ENCODE results near the gene KCNT2. TPM values are rescaled to one million over a fixed set of nuclear protein-coding genes. Genes with fewer than 3 reads are reported as not detected.
A peak's percentile ranks its signal among the peaks of the same experiment; 100 is the strongest.

The KCNT2 gene
- total RNA-seq: not detected
- polyA plus RNA-seq: not detected

DNA sequence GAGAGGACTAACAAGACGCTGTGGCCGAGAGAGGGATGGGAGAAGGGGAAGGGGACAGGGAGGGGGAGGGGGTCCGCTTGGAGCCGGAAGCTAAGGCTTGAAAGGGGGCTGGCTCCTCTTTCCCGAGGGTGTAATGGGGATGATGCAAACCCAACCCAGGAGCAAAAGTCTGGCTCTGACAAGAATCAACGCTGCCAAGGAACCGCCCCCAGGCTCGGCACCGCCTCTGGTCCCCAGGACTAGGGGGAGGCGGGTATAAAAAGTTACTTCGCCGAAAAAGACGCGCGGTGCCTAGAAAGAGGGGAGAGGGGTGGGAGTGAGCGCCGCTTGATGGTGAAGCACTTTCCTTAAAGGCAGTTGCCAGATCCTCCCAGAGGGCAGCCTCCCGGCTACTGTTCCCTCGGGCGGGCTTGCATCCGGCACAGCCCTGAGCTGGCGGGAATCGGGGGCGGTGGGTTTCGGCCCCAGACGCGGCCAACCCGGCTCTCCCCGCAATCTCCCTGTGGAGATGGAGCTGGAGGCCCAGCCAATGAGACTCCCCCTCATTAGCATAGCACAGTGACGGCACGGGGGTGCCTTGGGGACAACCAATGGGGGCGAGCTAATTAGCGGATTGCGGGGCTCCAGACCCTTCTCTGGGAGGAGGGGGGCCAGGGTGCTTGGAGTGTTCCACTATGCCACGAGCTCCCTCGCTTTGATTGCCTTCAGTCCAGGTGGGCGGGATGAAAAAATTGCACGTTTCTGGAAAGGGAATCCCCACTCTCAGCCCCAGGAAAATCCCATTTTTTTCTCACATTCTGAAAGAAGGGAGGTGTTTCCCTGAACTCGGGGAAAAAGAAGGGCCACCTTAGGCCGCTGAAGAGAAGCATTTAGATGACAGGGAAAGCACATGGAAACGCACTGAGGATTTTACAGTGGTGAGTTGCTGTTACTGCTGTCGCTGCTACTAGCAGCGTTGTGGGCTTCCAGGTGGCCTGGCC lies at the start of gene KCNT2:
KCNT2 (minus strand) TSS at position 51 of the 980 bp plus-strand sequence. CDS start 131 bp downstream, outside the sequence.
- Mint-ChIP-seq H3K4me3 (peak within 1 kb of the TSS; percentile 68 to 86 (median 79)), H3K27me3 (peaks cover 18 to 23% of the 10 kb centered on the region in 2 donors)
- H3K27ac ChIP-seq (ENCODE audit: low read depth, low read length): no peak within 1 kb of the TSS

DNA sequence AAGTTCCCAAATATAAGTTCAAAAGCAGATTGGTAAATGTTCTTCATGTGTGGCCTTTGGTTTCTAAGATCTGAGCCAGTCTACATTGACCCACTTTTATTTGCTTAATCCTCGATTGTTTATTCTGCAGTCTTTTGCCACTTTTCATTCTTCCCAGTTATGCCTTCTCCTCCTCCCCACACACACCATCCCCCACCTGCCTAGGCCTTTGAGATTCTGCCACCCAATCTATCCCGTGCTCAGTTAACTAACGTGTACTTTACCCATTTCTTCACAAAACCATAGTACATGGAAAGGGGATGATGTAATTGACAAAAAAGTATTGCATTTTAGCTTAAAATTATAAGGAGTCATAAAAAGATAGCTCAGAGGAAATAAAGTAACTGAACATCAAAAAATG lies 47.3 kb upstream of the KCNT2 start:
- peaks cover 22% of the 10 kb centered on the region for H3K4me1 ChIP-seq (ENCODE audit: insufficient read depth, low read length)
- Mint-ChIP-seq H3K9me3 (no peaks in the 10 kb centered on the region), H3K27me3 (no peaks in the 10 kb centered on the region), H3K4me3 (peak overlapping the region in 4 of 8 donors; percentile 1 to 31 (median 12)), H3K27ac (peak overlapping the region in 2 of 7 donors; percentile 54 to 66), H3K36me3 (peaks cover 0 to 1% of the 10 kb centered on the region in 2 donors), H3K4me1 (peaks cover 28 to 45% (median 39%) of the 10 kb centered on the region in 4 donors)
- H3K27me3 ChIP-seq (ENCODE audit: insufficient read depth, low read length): no peaks in the 10 kb centered on the region
- no peaks in the 10 kb centered on the region for H3K36me3 ChIP-seq (ENCODE audit: insufficient read depth, low read length)
- H3K4me3 ChIP-seq (ENCODE audit: low read length in 2 of 2): no peak overlapping the region
- ChIA-PET POLR2A (ENCODE audit: partially characterized antibody) (no interaction called here), CTCF (ENCODE audit: partially characterized antibody) (no interaction called here)
- no peak for DNase-seq
- H3K9me3 ChIP-seq (ENCODE audit: control insufficient read depth in 1 of 2, low read length in 2 of 2): no peaks in the 10 kb centered on the region
- intact Hi-C loops (cut with micrococcal nuclease): no loop called here
- H3K27ac ChIP-seq (ENCODE audit: low read depth, low read length): no peak overlapping the region

More for the DNA sequence above, at the start of gene KCNT2:
- H3K4me3 ChIP-seq (ENCODE audit: low read length in 2 of 2): no peak within 1 kb of the TSS
- ChIA-PET POLR2A (ENCODE audit: partially characterized antibody) (no interaction called here), CTCF (ENCODE audit: partially characterized antibody) (no interaction called here)
- intact Hi-C loops (cut with micrococcal nuclease): no loop called here
- Mint-ChIP-seq H3K9me3 (peaks cover 0 to 6% (median 0%) of the 10 kb centered on the region in 8 donors), H3K36me3 (no peaks in the 10 kb centered on the region), H3K4me1 (peaks cover 5 to 8% (median 7%) of the 10 kb centered on the region in 4 donors), H3K27ac (peak within 1 kb of the TSS in 3 of 7 donors; percentile 15 to 70 (median 38))
- no peaks in the 10 kb centered on the region for H3K36me3 ChIP-seq (ENCODE audit: insufficient read depth, low read length)
- peak in 2 of 5 donors; percentile 5 to 39 for DNase-seq
- H3K27me3 ChIP-seq (ENCODE audit: insufficient read depth, low read length): no peaks in the 10 kb centered on the region
- H3K4me1 ChIP-seq (ENCODE audit: insufficient read depth, low read length): no peaks in the 10 kb centered on the region
- H3K9me3 ChIP-seq (ENCODE audit: control insufficient read depth in 1 of 2, low read length in 2 of 2): no peaks in the 10 kb centered on the region

DNA sequence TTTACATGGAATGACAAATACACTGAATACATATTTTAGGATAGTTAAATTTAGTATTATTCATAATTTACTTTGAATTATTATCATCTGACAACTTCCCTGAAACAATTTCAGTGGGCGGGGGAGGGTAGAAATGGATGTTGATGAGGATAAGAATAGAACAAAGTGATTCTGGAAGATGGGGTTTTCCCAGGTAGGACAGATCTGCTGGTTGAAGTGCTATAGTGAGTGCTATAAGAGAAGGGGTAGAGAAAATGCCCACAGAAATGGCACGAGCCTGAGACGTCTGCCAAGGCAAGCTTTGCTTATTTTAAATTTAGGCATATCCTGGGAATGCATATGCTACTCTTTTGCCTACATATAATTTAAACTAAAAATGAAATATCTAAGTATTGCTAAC lies 46.8 kb upstream of the KCNT2 start:
- H3K27me3 ChIP-seq (ENCODE audit: insufficient read depth, low read length): no peaks in the 10 kb centered on the region
- ChIA-PET CTCF (ENCODE audit: partially characterized antibody) (no interaction called here), POLR2A (ENCODE audit: partially characterized antibody) (no interaction called here)
- no peaks in the 10 kb centered on the region for H3K36me3 ChIP-seq (ENCODE audit: insufficient read depth, low read length)
- H3K4me1 ChIP-seq (ENCODE audit: insufficient read depth, low read length): peaks cover 19% of the 10 kb centered on the region
- H3K27ac ChIP-seq (ENCODE audit: low read depth, low read length): no peak overlapping the region
- no peaks in the 10 kb centered on the region for H3K9me3 ChIP-seq (ENCODE audit: control insufficient read depth in 1 of 2, low read length in 2 of 2)
- DNase-seq: no peak
- intact Hi-C loops (cut with micrococcal nuclease): no loop called here
- no peak overlapping the region for H3K4me3 Mint-ChIP-seq
- peaks cover 26 to 48% (median 37%) of the 10 kb centered on the region in 4 donors for H3K4me1 Mint-ChIP-seq
- peaks cover 0 to 1% of the 10 kb centered on the region in 2 donors for H3K36me3 Mint-ChIP-seq
- H3K4me3 ChIP-seq (ENCODE audit: low read length in 2 of 2): no peak overlapping the region
- no peaks in the 10 kb centered on the region for H3K27me3 Mint-ChIP-seq
- H3K9me3 Mint-ChIP-seq: no peaks in the 10 kb centered on the region
- H3K27ac Mint-ChIP-seq: no peak overlapping the region

DNA sequence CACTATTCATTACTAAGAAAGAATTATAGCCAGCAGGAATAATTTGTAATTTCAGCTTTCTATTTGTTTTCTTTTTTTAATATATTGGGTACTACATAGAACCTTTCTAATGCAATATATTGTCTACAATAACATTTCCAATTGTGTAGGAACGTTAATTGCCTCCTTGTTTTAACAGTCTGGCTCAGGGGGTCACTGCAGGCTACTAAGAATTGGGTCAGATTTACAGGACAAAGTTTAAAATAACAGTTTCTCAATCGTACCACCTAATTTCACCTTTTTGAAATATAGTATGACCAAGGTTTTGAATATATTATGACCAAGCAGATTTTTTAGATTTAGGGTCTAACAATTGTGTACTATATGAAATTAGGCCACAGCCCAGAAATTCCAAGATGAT lies 46.0 kb upstream of the KCNT2 start:
- Mint-ChIP-seq H3K4me3 (peak overlapping the region in 5 of 8 donors; percentile 9 to 60 (median 54)), H3K36me3 (peaks cover 0 to 1% of the 10 kb centered on the region in 2 donors), H3K9me3 (no peaks in the 10 kb centered on the region), H3K4me1 (peaks cover 21 to 42% (median 33%) of the 10 kb centered on the region in 4 donors), H3K27me3 (no peaks in the 10 kb centered on the region), H3K27ac (peak overlapping the region in 5 of 7 donors; percentile 5 to 76 (median 18))
- no peak overlapping the region for H3K27ac ChIP-seq (ENCODE audit: low read depth, low read length)
- H3K27me3 ChIP-seq (ENCODE audit: insufficient read depth, low read length): no peaks in the 10 kb centered on the region
- intact Hi-C loops (cut with micrococcal nuclease): no loop called here
- DNase-seq: no peak
- H3K36me3 ChIP-seq (ENCODE audit: insufficient read depth, low read length): no peaks in the 10 kb centered on the region
- H3K4me1 ChIP-seq (ENCODE audit: insufficient read depth, low read length): peaks cover 14% of the 10 kb centered on the region
- no peaks in the 10 kb centered on the region for H3K9me3 ChIP-seq (ENCODE audit: control insufficient read depth in 1 of 2, low read length in 2 of 2)
- ChIA-PET POLR2A (ENCODE audit: partially characterized antibody) (no interaction called here), CTCF (ENCODE audit: partially characterized antibody) (no interaction called here)
- H3K4me3 ChIP-seq (ENCODE audit: low read length in 2 of 2): no peak overlapping the region

DNA sequence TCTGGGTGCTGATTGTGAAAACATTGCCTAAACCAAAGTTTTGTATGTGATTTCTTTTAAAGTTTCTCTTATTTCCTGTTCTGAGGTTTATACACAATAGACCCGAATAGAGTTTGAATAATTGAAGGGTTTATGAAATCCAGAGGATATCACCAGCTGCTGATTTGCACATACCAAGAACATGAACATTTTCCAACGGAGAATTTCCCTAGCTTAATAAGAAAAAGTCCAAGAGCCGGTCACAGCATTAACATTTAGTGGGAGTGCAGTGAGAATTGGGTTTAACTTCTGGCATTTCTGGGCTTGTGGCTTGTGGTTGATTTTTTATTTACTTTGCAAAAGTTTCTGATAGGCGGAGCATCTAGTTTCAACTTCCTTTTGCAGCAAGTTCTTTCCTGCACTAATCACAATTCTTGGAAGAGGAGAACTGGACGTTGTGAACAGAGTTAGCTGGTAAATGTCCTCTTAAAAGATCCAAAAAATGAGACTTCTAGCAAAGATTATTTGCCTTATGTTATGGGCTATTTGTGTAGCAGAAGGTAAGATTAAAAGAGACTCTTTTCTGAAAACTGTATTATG lies 43.5 kb upstream of the KCNT2 start, which contains the start of gene CFH:
CFH (plus strand) TSS at position 407 of the 579 bp plus-strand sequence; CDS start at position 482, 75 bp downstream.
- Mint-ChIP-seq H3K9me3 (no peaks in the 10 kb centered on the region), H3K27ac (peak within 1 kb of the TSS; percentile 65 to 88 (median 77)), H3K4me1 (peaks cover 21 to 38% (median 31%) of the 10 kb centered on the region in 4 donors), H3K36me3 (peaks cover 0 to 1% of the 10 kb centered on the region in 2 donors), H3K4me3 (peak within 1 kb of the TSS; percentile 80 to 90 (median 86)), H3K27me3 (no peaks in the 10 kb centered on the region)
- Histone ChIP-seq H3K4me3 (ENCODE audit: low read length in 2 of 2) (peak within 1 kb of the TSS; percentile 12 to 25), H3K4me1 (ENCODE audit: insufficient read depth, low read length) (peaks cover 14% of the 10 kb centered on the region), H3K27ac (ENCODE audit: low read depth, low read length) (no peak within 1 kb of the TSS), H3K27me3 (ENCODE audit: insufficient read depth, low read length) (no peaks in the 10 kb centered on the region), H3K36me3 (ENCODE audit: insufficient read depth, low read length) (no peaks in the 10 kb centered on the region), H3K9me3 (ENCODE audit: control insufficient read depth in 1 of 2, low read length in 2 of 2) (no peaks in the 10 kb centered on the region)
- DNase-seq: peak in 4 of 5 donors; percentile 6 to 30 (median 16)
- CTCF ChIA-PET (ENCODE audit: partially characterized antibody): interaction anchor here (1.0 kb wide), 1 partner anchor 10 kb away, joined by 4 read pairs; no protein-coding TSS in a partner anchor
- intact Hi-C loops (cut with micrococcal nuclease): no loop called here
- POLR2A ChIA-PET (ENCODE audit: partially characterized antibody): no interaction called here

DNA sequence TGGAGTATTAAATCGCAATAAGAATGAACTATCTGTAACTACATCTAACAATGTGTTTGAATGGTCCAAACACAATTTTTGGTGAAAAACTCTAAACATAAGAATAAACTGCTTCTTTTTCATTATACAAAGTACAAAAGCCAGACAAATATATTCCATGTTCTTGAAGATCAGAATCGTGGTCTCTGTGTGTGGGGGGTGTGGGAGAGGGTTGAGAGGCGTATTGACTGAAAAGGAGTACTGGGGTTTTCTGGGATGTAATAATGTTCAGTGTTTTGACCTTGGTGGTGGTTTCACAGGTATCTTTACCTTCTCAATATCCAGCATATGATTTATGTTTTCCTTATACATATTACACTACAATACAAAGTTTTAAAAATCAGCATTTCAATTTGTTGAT lies 42.8 kb upstream of the KCNT2 start:
- Mint-ChIP-seq H3K4me1 (peaks cover 19 to 38% (median 27%) of the 10 kb centered on the region in 4 donors), H3K27me3 (peaks cover 0 to 1% of the 10 kb centered on the region in 2 donors), H3K27ac (peak overlapping the region in 5 of 7 donors; percentile 65 to 88 (median 78)), H3K9me3 (no peaks in the 10 kb centered on the region), H3K4me3 (peak overlapping the region in 7 of 8 donors; percentile 57 to 90 (median 86)), H3K36me3 (peaks cover 0 to 1% of the 10 kb centered on the region in 2 donors)
- Histone ChIP-seq H3K36me3 (ENCODE audit: insufficient read depth, low read length) (no peaks in the 10 kb centered on the region), H3K4me1 (ENCODE audit: insufficient read depth, low read length) (peaks cover 14% of the 10 kb centered on the region), H3K27me3 (ENCODE audit: insufficient read depth, low read length) (no peaks in the 10 kb centered on the region), H3K27ac (ENCODE audit: low read depth, low read length) (no peak overlapping the region), H3K4me3 (ENCODE audit: low read length in 2 of 2) (no peak overlapping the region), H3K9me3 (ENCODE audit: control insufficient read depth in 1 of 2, low read length in 2 of 2) (no peaks in the 10 kb centered on the region)
- CTCF ChIA-PET (ENCODE audit: partially characterized antibody): interaction anchor here (0.6 to 1.0 kb wide), 2 partner anchors 9 to 11 kb away, joined by 3 to 4 read pairs; no protein-coding TSS in a partner anchor
- no peak for DNase-seq
- POLR2A ChIA-PET (ENCODE audit: partially characterized antibody): no interaction called here
- intact Hi-C loops (cut with micrococcal nuclease): no loop called here

DNA sequence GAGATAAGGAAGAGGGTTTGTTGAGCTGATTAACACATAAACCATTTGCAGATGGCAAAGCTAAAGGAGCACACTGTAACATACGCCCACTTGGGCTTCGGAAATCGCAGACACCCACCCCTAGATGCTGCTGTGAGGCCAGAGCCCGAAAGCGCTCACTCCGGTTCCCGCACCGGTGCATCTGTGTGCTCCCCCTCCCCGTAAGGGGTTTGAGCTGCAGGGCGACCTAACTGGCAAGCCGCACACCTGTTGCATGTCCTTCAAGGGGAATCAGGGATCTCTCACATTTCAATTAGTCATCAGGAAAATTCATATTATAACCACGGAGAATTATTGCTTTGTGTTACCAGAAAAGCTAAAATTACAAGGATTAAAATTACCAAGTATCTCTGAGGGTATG lies 42.2 kb upstream of the KCNT2 start:
- H3K9me3 ChIP-seq (ENCODE audit: control insufficient read depth in 1 of 2, low read length in 2 of 2): no peaks in the 10 kb centered on the region
- no peak overlapping the region for H3K4me3 ChIP-seq (ENCODE audit: low read length in 2 of 2)
- H3K36me3 ChIP-seq (ENCODE audit: insufficient read depth, low read length): no peaks in the 10 kb centered on the region
- no peaks in the 10 kb centered on the region for H3K27me3 ChIP-seq (ENCODE audit: insufficient read depth, low read length)
- intact Hi-C loops (cut with micrococcal nuclease): no loop called here
- Mint-ChIP-seq H3K36me3 (peaks cover 0 to 1% of the 10 kb centered on the region in 2 donors), H3K27me3 (peaks cover 0 to 1% of the 10 kb centered on the region in 2 donors), H3K9me3 (no peaks in the 10 kb centered on the region), H3K27ac (peak overlapping the region in 3 of 7 donors; percentile 60 to 88 (median 65)), H3K4me3 (peak overlapping the region in 2 of 8 donors; percentile 29 to 44), H3K4me1 (peaks cover 16 to 34% (median 24%) of the 10 kb centered on the region in 4 donors)
- no peak for DNase-seq
- ChIA-PET POLR2A (ENCODE audit: partially characterized antibody) (no interaction called here), CTCF (ENCODE audit: partially characterized antibody) (interaction anchor here (0.6 kb wide), 1 partner anchor 9 kb away, joined by 3 read pairs; no protein-coding TSS in a partner anchor)
- no peak overlapping the region for H3K27ac ChIP-seq (ENCODE audit: low read depth, low read length)
- peaks cover 14% of the 10 kb centered on the region for H3K4me1 ChIP-seq (ENCODE audit: insufficient read depth, low read length)

Data from CD4-positive, alpha-beta memory T cell (primary cell).